K562 (cell line): ENCODE results near the gene PRSS22. TPM values are rescaled to one million over a fixed set of nuclear protein-coding genes. Genes with fewer than 3 reads are reported as not detected.
"Not testable (repeated sequence)": the region's sequence is repeated elsewhere in the genome, so short reads cannot be mapped to it uniquely, and the experiment has no call there.

Experiments
- ATAC-seq: fragments of 200-7000 bp; cut with Tn5 transposase; 3 replicates; pipeline ENCODE4 v1.9.1; 2020; ENCODE audit warnings: moderate library complexity
- BruUV-seq: library from RNA; stranded (reverse); fragments of 400-500 nt; replicated peaks from 2 replicates; lab custom pipeline; 2021; lab: Mats Ljungman, UMichigan
- CTCF ChIA-PET: fragments of 300-600 bp; formaldehyde crosslinking; extraction: SDS; loops from one replicate; lab custom pipeline; 2021; ENCODE audit warnings: low intra/inter-chr PET ratio; lab: Yijun Ruan, JAX
- POLR2A ChIA-PET: fragments of 300-600, 350-650 bp; sonication (Branson Sonifier 250); formaldehyde crosslinking; extraction: SDS; loops from one replicate; lab custom pipeline; 2021; ENCODE audit warnings: antibody characterized with exemption, inconsistent platforms; lab: Yijun Ruan, JAX
- DNase-seq, 4 experiments: peaks; one replicate each; pipeline versions ENCODE4 v3.0.0 to v3.0.0-alpha.2; 2011 to 2018; ENCODE audit warnings: low spot score in 3 of 4, mixed read lengths in 3 of 4; ENCODE audit errors: extremely low read depth in 1 of 4
- FAIRE-seq: peaks from 2 replicates; lab custom pipeline; 2011; peaks lifted over from hg19 to GRCh38; lab: Jason Lieb, UNC
- H2AFZ ChIP-seq: 2 replicates; pipeline ENCODE4 v1.6.0; 2011; ENCODE audit warnings: low read depth, low read length, control low read depth, inconsistent platforms
- H3K27ac ChIP-seq: fragments of 200-600 bp; 3 replicates; pipeline ENCODE4 v1.8.0; 2011; ENCODE audit warnings: low read depth, mild to moderate bottlenecking, control low read depth, inconsistent platforms, low read length, moderate library complexity, mixed read lengths; ENCODE audit errors: extremely low read depth
- H3K27me3 ChIP-seq, 2 experiments: fragments of 300-600 bp in 1 of 2; 2 replicates in 1 of 2; 3 replicates in 1 of 2; pipeline versions ENCODE4 v1.6.0 to v1.8.0; 2011; ENCODE audit warnings: inconsistent platforms in 2 of 2, low read length in 2 of 2, mild to moderate bottlenecking in 1 of 2, mixed read lengths in 1 of 2, moderate library complexity in 1 of 2; ENCODE audit not compliant: control insufficient read depth in 2 of 2, insufficient read depth in 2 of 2
- H3K36me3 ChIP-seq: fragments of 300-600 bp; 3 replicates; pipeline ENCODE4 v1.8.0; 2011; ENCODE audit warnings: mild to moderate bottlenecking, low read length, inconsistent platforms; ENCODE audit not compliant: control insufficient read depth, insufficient read depth
- H3K4me1 ChIP-seq, 2 experiments: fragments of 200-600 bp in 1 of 2; replicated peaks in 1 of 2; 2 replicates in 1 of 2; 3 replicates in 1 of 2; pipeline versions ENCODE4 v1.5.1 to v1.8.0; 2011; ENCODE audit warnings: inconsistent platforms in 2 of 2, low read length in 2 of 2, mild to moderate bottlenecking in 1 of 2, mixed read lengths in 1 of 2, moderate library complexity in 1 of 2; ENCODE audit not compliant: control insufficient read depth in 2 of 2, insufficient read depth in 2 of 2
- H3K4me2 ChIP-seq: 2 replicates; pipeline ENCODE4 v1.6.1; 2011; ENCODE audit warnings: low read length, control low read depth, inconsistent platforms, mixed read lengths; ENCODE audit not compliant: insufficient read depth
- H3K4me3 ChIP-seq: fragments of 200-600 bp; sonication (generic), shearing (Covaris generic); 2 replicates; pipeline ENCODE4 v1.5.1; 2016; ENCODE audit warnings: control low read depth, inconsistent platforms
- H3K79me2 ChIP-seq: fragments of 200-600 bp; 3 replicates; pipeline ENCODE4 v1.8.0; 2011; ENCODE audit warnings: low read length, inconsistent platforms; ENCODE audit not compliant: control insufficient read depth, insufficient read depth
- H3K9ac ChIP-seq, 2 experiments: 2 replicates each; pipeline versions ENCODE4 v1.6.0 to v1.6.1; 2011; ENCODE audit warnings: low read depth in 2 of 2, low read length in 2 of 2, control low read depth in 1 of 2, inconsistent platforms in 1 of 2, mild to moderate bottlenecking in 1 of 2, mixed read lengths in 1 of 2; ENCODE audit not compliant: insufficient read depth in 1 of 2
- H3K9me1 ChIP-seq: one replicate; pipeline ENCODE4 v1.6.0; 2011; ENCODE audit warnings: inconsistent platforms, mild to moderate bottlenecking, low read length, moderate library complexity; ENCODE audit not compliant: control insufficient read depth, insufficient read depth
- H3K9me3 ChIP-seq: replicated peaks from 2 replicates; pipeline ENCODE4 v1.5.1; 2011; ENCODE audit warnings: low read depth, low read length, inconsistent platforms; ENCODE audit not compliant: control insufficient read depth, insufficient read depth
- H4K20me1 ChIP-seq: replicated peaks from 2 replicates; pipeline ENCODE4 v1.6.1; 2011; ENCODE audit warnings: low read length, inconsistent platforms, mixed read lengths; ENCODE audit not compliant: control insufficient read depth, insufficient read depth
- ATF1 ChIP-seq, 2 experiments: fragments of 450-650 bp in 1 of 2; IDR thresholded peaks; 2 replicates each; pipeline ENCODE4 v1.6.1; 2016; ENCODE audit warnings: missing compliant biosample characterization in 1 of 2, missing genetic modification characterization in 1 of 2
- ATF7 ChIP-seq: fragments of 450-650 bp; IDR thresholded peaks from 2 replicates; pipeline ENCODE4 v1.7.1; 2014; ENCODE audit warnings: mild to moderate bottlenecking, moderate library complexity
- CTBP1 ChIP-seq: fragments of 450-650 bp; IDR thresholded peaks from 2 replicates; pipeline ENCODE4 v1.6.1; 2016; ENCODE audit warnings: borderline replicate concordance
- CTCF ChIP-seq, 3 experiments: IDR thresholded peaks in 2 of 3; conservative IDR thresholded peaks in 1 of 3; 2 replicates each; pipeline ENCODE4 v1.5.1; 2011 to 2012; ENCODE audit warnings: low read length in 3 of 3, mild to moderate bottlenecking in 3 of 3, control low read depth in 2 of 3, improper control_type of control experiment in 1 of 3, inconsistent platforms in 1 of 3, low read depth in 1 of 3, mixed read lengths in 1 of 3, moderate library complexity in 1 of 3; ENCODE audit not compliant: insufficient read depth in 2 of 3
- DACH1 ChIP-seq: fragments of 450-650 bp; IDR thresholded peaks from 2 replicates; pipeline ENCODE4 v1.6.1; 2018; ENCODE audit not compliant: partially characterized antibody
- ESRRA ChIP-seq: fragments of 450-650 bp; IDR thresholded peaks from 2 replicates; pipeline ENCODE4 v1.6.1; 2014; ENCODE audit warnings: low read depth, mild to moderate bottlenecking, moderate library complexity, borderline replicate concordance
- FOXK2 ChIP-seq, 2 experiments: fragments of 450-650 bp; IDR thresholded peaks in 1 of 2; conservative IDR thresholded peaks in 1 of 2; 2 replicates each; pipeline ENCODE4 v1.6.1; 2016; ENCODE audit warnings: low read depth in 2 of 2, mild to moderate bottlenecking in 1 of 2
- JUND ChIP-seq, 2 experiments: IDR thresholded peaks; 2 replicates in 1 of 2; 3 replicates in 1 of 2; pipeline ENCODE4 v1.6.1; 2011; ENCODE audit warnings: borderline replicate concordance in 2 of 2, low read depth in 2 of 2, low read length in 2 of 2, improper control_type of control experiment in 1 of 2, missing biosample characterization in 1 of 2, missing genetic modification characterization in 1 of 2, missing genetic modification reagents in 1 of 2
- RFX1 ChIP-seq: fragments of 450-650 bp; IDR thresholded peaks from 2 replicates; pipeline ENCODE4 v1.6.1; 2016; ENCODE audit warnings: mild to moderate bottlenecking, moderate library complexity
- SRF ChIP-seq, 2 experiments: fragments of 250-450, 450-650 bp in 1 of 2; sonication (Bioruptor Pico) in 1 of 2; sonication (generic) in 1 of 2; formaldehyde crosslinking; IDR thresholded peaks; 2 replicates each; pipeline versions ENCODE4 v1.5.0 to v1.5.1; 2020 to 2022; ENCODE audit warnings: mild to moderate bottlenecking in 1 of 2, missing genetic modification reagents in 1 of 2
- ZFX ChIP-seq: sonication (generic); formaldehyde crosslinking; IDR thresholded peaks from 2 replicates; pipeline ENCODE4 v1.8.0; 2022; ENCODE audit warnings: mild to moderate bottlenecking, missing genetic modification reagents, moderate library complexity
- WGBS: fragments of 100-300 bp; shearing (Covaris generic); methylation state at CpG from one replicate; pipeline ENCODE4 v1.1.6; 2016; ENCODE audit warnings: low coverage, mixed read lengths; ENCODE audit not compliant: insufficient coverage; ENCODE audit errors: missing lambda C conversion rate; 5-methylcytosine and 5-hydroxymethylcytosine counted together
- in situ Hi-C: fragments of 300-500 bp; cut with MboI; formaldehyde crosslinking; loops from 4 replicates; pipeline ENCODE4 v1.15.0; 2018; ENCODE audit warnings: inconsistent platforms, mixed read lengths
- intact Hi-C: fragments of 100-400 bp; cut with micrococcal nuclease; formaldehyde crosslinking; loops from 2 replicates; pipeline ENCODE4 v1.14.2; 2022
- polyA plus RNA-seq, 8 experiments: library from polyadenylated mRNA; depleted of rRNA in 4 of 8; stranded (reverse) in 5 of 8; unstranded in 3 of 8; fragments of >200 nt; fragmentation: Nextera tagmentation in 2 of 8; fragmentation: Illumina TruSeq in 1 of 8; extraction: Ambion mirVana in 2 of 8; extraction: Trizol in 1 of 8; gene quantifications; 2 replicates each; pipeline versions ENCODE4 v1.2.1 to v1.2.3, GENCODE V29; 2011 to 2014; ENCODE audit warnings: inconsistent platforms in 1 of 8, missing spikeins in 1 of 8
- total RNA-seq, 7 experiments: library from RNA; depleted of rRNA in 6 of 7; stranded (reverse); fragments of >200 nt in 6 of 7; fragmentation: Illumina TruSeq in 2 of 7; extraction: Trizol in 2 of 7; gene quantifications; 2 replicates each; pipeline versions ENCODE4 v1.2.1 to v1.2.3, GENCODE V29; 2011 to 2021; ENCODE audit warnings: low replicate concordance in 1 of 7
- TF ChIP-seq, protein P1 (sequence below), 2 experiments: fragments of 250-450 bp in 1 of 2; fragments of 450-650 bp in 1 of 2; sonication (Bioruptor Pico) in 1 of 2; IDR thresholded peaks; 2 replicates each; pipeline versions ENCODE4 v1.6.1 to v1.8.0; 2016 to 2021; ENCODE audit warnings: mild to moderate bottlenecking in 2 of 2, moderate library complexity in 2 of 2, missing compliant biosample characterization in 1 of 2, missing genetic modification characterization in 1 of 2

The PRSS22 gene
- total and polyA plus RNA-seq, 9 of the 15 experiments (the other 6 are each of a cell fraction or from before 2014, with no cell fraction given), result 0.13 to 0.42 TPM; not detected in 7

DNA sequence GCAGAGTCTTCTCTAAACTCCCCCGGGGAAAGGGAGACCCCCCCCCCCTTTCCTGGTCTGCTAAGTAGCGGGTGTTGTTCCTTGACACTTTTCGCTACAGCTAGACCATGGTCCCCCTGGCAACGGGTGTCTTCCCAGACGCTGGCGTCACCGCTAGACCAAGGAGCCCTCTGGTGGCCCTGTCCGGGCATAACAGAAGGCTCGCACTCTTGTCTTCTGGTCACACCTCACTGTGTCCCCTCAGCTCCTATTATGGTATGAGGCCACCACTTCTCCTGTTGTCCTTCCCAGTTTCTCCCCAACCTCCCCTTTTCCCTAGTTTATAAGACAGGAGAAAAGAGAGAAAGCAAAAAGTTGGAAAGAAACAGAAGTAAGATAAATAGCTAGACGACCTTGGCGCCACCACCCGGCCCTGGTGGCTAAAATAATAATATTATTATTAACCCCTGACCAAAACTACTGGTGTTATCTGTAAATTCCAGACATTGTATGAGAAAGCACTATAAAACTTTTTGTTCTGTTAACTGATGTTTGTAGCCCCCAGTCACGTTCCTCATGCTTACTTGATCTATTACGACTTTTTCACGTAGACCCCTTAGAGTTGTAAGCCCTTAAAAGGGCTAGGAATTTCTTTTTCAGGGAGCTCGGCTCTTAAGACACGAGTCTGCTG is 49.2 kb upstream of the PRSS22 start:
- H3K9me3 ChIP-seq; ATAC-seq; H3K36me3 ChIP-seq; in situ Hi-C loops; H3K27me3 ChIP-seq; H3K4me3 ChIP-seq; H3K9ac ChIP-seq; H3K79me2 ChIP-seq; intact Hi-C loops; H3K9me1 ChIP-seq; H4K20me1 ChIP-seq; BruUV-seq; TF ChIP-seq ATF1 (CRISPR knock-in tag; IDR thresholded peaks at IDR 0.05): not testable (repeated sequence)
- peak in 1 of 4 experiments; percentile 70 for DNase-seq
- peaks cover 14 to 46% of the 10 kb centered on the region in 2 experiments; a peak in 4 of 5 replicates for H3K4me1 ChIP-seq
- peak overlapping the region; percentile 80 for H2AFZ ChIP-seq
- FAIRE-seq, result peak; percentile 44
- 17% methylated on average over 10 of the region's 17 CpGs for WGBS
- peak overlapping the region; percentile 65; the same call in 2 of the 3 replicates for H3K27ac ChIP-seq
- H3K4me2 ChIP-seq, result peak overlapping the region; percentile 46; the same call in 1 of the 2 replicates
- ChIA-PET CTCF (interaction anchor here (4.7 kb wide), 1 partner anchor 33 kb away, joined by 24 read pairs; no protein-coding TSS in a partner anchor), POLR2A (interaction anchor here (0.5 to 1.1 kb wide), 2 partner anchors 10 to 28 kb away, joined by 3 read pairs; no protein-coding TSS in a partner anchor)
- TF ChIP-seq ATF1 (tag; IDR thresholded peaks at IDR 0.05), result peak; percentile 86
- TF ChIP-seq RFX1, result peak; percentile 85
- 0 out of 4 replicates have a peak, but pooled peaks of 1 of the 2 experiments have one; percentile 52 for TF ChIP-seq SRF (CRISPR knock-in tag; IDR thresholded peaks at IDR 0.05)
- peak; percentile 51 for TF ChIP-seq DACH1
- TF ChIP-seq, protein P1, sequence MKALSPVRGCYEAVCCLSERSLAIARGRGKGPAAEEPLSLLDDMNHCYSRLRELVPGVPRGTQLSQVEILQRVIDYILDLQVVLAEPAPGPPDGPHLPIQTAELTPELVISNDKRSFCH (CRISPR knock-in tag; IDR thresholded peaks at IDR 0.05), result not testable (repeated sequence)
- TF ChIP-seq, protein P1 (tag; IDR thresholded peaks at IDR 0.05), result 0 out of 2 replicates have a peak, but pooled peaks have one; percentile 28
- TF ChIP-seq ZFX (CRISPR knock-in tag), result peak; percentile 20; the same call in 1 of the 2 replicates
- peak; percentile 60 for TF ChIP-seq JUND (IDR thresholded peaks at IDR 0.05; ENCODE audit: borderline replicate concordance, low read depth, low read length)
- TF ChIP-seq JUND (tag; IDR thresholded peaks at IDR 0.05; ENCODE audit: borderline replicate concordance, low read depth, low read length), result peak; percentile 57; the same call in 1 of the 3 replicates
- TF ChIP-seq FOXK2 (conservative IDR thresholded peaks at IDR 0.05 in 1 of 2, IDR thresholded peaks at IDR 0.05 in 1 of 2; ENCODE audit: low read depth in 2 of 2), result peak in 1 of 2 experiments; percentile 59; a peak in 2 of 4 replicates
- TF ChIP-seq ATF7, result peak; percentile 96
- peak; percentile 33; the same call in 1 of the 2 replicates for TF ChIP-seq ESRRA
- TF ChIP-seq CTBP1, result peak; percentile 36
- peak; percentile 47 to 61 (median 55); a peak in 5 of 6 replicates for TF ChIP-seq CTCF (IDR thresholded peaks at IDR 0.05 in 2 of 3, conservative IDR thresholded peaks at IDR 0.05 in 1 of 3; ENCODE audit: insufficient read depth in 2 of 3, low read depth in 1 of 3, low read length in 3 of 3)
